HG02973 (cell line): ENCODE results near the gene TSPAN6.

Source experiments
- ATAC-seq: cut with Tn5 transposase; IDR thresholded peaks from one replicate; pipeline ENCODE4 v1.9.1; 2021; ENCODE audit warnings: moderate library complexity; ENCODE audit not compliant: unreplicated experiment

The TSPAN6 gene

DNA sequence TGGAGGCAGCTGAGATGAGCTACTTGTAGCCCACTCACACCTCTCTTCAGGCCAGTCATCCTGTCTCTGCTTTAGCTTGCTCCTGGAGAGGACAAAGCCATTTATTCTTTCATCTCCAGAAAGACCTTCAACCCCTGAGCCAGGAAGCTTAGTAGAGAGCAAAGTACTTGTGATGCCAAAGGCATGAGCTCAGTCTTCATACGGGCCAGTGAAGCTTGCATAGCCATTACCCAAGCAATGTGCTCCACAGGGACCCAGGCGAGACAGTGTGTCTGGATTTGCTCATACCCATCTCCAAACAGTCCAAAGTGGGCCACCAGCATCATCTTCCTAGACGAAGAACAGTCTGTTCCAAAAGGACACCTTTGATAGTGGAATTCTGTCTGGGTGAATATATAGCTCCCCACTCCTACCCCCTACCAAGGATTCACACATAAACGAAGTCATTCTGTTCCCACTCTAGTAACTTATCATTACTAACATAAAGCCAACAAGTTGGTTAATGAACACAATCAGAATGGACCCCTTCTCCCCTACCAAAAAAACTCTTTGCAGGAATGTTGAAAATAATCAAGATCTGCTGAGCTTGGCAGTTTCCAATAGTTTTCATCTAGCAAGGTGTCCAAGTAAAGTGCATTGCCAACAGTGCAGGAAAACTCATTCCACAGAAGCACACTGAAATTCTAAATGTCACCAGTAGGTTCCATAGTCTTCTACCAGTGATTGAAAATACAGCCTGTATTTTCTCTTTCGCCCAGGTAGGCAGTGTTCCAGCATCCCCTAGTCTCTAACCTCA is 45.2 kb downstream of the TSPAN6 start:
- ATAC-seq: no peak

DNA sequence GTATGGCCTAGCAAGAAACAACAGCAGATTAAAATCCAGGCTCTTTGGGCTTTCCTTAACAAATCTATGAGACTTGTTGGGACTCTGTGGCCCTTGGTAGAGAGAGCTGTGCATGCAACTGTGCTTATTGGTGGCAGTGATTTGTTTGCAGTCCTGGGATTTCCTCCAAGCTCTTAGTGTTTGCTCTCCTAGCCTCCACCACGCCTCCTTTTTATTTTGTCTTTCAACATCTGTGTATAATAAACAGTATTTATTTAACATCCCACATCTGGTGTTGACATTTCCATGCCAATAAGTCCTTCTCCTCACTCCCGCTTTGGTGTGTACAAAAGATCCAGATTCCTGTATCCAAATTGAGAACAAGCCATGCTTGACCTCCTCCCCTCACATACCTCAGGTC is 48.7 kb downstream of the TSPAN6 start:
- ATAC-seq: no peak

DNA sequence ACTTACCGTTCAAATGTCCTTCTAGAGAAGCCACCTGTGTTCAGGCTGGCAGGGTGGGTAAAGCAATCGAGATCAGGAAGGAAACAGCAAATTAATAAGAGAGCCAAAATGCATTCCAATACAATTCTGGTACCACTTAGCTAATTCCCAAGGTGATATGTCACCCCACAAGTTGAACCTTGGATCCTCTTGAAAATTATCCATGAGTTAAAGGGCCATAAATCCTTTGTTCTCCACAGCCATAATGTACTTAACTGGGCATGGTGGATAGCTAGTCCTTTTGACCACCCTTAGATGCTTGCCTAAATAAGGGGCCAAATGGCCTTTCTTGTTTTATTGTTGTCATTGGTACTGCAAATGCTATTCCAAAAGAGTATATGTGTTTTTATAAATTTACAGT is 49.9 kb downstream of the TSPAN6 start:
- ATAC-seq: no peak

DNA sequence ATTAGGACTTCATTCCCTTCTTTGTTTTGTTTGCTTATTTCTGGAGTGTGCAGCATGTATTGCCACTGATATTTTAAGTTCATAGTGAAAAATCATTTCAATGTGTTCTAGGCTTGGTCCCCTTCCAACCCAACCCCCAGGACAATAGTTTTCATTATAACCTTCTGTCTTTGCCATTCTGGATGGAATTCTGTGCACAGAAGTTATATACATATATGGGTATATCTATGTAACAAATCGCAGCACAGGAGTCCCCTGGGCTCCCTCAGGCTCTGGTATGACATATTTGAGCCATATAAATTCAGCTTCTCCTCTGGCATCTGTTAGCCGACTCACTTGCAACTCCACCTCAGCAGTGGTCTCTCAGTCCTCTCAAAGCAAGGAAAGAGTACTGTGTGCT is 52.0 kb downstream of the TSPAN6 start, which contains the start of gene TNMD:
Gene TNMD, plus strand, starts transcription at position 326 of the 400 bp plus-strand sequence. CDS start 83 bp downstream, outside the sequence.
- ATAC-seq: no peak
